ENCODE data around the gene RALGPS2.
"Not testable (repeated sequence)": the region's sequence is repeated elsewhere in the genome, so short reads cannot be mapped to it uniquely, and the experiment has no call there.

The RALGPS2 gene

DNA sequence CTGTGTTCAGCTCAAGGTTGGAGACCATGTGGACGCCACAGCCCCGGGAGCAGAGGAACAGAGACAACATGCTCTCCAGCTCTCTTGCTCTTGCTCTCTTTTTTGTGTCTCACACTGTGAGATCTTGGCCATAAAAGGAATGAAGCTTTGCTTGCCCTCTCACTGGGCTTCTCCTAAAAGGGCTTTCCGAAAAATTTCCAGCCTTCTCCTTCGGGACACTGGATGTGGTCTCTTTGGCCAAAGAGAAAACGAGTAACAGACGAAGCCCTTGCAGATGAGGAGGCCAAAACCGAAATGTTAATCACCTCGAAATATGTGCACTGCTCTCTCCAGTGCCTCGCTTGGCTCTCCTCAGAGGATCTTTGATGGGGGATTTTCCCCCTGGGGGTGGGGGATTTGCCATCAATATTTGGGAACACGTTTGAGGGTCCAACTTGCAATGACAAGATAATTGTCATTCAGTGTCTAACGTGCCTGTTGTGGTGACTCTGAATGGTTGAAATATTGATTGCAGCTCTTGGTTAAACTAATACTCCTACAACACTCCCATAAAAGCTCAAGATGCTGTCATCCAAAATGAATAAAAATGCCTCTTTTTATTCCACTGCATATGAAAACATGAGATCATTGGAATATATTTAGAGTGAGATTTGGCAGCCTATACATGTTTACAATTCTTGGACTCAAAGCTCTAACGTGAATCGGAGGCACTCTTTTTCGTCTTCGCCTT is 214.5 kb downstream of the RALGPS2 start:
- in situ Hi-C loops (cut with MboI; ENCODE audit: low sequenced_read_pairs) = no loop called here

DNA sequence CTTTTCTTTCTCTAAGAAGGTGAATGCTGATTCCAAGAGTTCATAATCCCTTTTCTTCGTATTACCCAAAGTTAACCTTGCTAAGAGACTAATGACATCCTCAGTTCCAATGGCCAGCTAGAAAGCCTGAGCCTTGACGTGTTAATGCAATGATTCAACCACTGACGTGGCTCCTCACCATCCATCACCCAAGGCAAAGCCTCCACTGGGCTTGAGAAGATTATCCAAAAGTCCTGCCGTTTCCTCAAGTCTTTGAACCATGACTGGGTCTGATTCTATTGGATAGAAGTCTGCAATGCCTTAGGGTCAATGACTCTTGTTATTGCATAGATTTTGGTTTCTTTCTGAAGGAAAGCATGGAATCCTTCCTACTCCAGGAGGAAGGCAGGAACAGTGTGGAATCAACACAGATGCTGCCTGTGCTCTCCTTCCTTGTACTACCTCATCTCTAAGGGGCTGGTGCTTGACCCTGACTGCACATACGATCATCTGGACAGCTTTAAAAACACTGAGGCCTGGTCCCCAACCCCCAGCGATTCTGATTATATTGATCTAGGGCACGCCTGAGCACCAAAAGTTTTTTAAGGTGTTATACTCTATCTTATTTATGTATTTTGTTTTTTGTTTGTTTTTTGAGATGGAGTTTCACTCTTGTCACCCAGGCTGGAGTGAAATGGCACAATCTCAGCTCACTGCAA is 215.2 kb downstream of the RALGPS2 start:
- in situ Hi-C loops (cut with MboI; ENCODE audit: low sequenced_read_pairs) = no loop called here

DNA sequence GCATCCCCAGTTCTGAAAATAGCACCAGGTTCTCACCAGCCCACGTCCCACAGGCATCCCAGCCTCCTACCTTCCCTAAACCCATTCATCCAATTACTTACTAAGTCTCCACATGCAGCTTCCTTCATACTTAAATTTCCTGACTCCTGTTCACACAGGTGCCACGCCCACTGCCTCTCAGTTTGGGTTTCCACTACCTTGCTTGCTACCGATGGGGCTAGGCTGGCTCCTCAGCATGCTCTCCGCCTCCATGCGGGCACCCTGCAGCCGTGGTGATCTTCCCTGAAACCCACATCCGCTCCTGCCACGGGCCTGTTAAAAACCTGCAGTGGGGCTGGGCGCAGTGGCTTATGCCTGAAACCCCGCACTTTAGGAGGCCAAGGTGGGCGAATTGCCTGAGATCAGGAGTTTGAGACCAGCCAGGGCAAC is 216.2 kb downstream of the RALGPS2 start:
- in situ Hi-C loops (cut with MboI; ENCODE audit: low sequenced_read_pairs) = no loop called here

DNA sequence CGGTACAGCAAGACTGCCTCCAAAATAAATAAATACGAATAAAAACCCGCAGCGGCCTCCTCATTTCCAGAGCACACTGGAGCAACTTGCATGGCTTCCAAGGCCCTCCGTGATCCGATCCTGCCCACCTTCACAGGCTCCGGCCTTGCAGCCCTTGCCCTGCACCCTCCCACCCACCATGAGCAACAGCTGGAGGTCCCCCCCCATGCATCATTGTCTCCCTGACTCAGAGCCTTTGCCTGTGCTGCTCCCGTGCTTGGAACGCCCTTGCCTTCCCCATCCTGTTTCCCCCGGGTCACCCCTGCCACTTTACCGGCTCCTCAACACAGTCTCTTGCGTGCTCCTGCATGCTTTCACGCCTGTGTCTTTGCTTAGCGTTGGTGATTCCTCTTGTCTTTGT is 216.8 kb downstream of the RALGPS2 start:
- in situ Hi-C loops (cut with MboI; ENCODE audit: low sequenced_read_pairs) = no loop called here

DNA sequence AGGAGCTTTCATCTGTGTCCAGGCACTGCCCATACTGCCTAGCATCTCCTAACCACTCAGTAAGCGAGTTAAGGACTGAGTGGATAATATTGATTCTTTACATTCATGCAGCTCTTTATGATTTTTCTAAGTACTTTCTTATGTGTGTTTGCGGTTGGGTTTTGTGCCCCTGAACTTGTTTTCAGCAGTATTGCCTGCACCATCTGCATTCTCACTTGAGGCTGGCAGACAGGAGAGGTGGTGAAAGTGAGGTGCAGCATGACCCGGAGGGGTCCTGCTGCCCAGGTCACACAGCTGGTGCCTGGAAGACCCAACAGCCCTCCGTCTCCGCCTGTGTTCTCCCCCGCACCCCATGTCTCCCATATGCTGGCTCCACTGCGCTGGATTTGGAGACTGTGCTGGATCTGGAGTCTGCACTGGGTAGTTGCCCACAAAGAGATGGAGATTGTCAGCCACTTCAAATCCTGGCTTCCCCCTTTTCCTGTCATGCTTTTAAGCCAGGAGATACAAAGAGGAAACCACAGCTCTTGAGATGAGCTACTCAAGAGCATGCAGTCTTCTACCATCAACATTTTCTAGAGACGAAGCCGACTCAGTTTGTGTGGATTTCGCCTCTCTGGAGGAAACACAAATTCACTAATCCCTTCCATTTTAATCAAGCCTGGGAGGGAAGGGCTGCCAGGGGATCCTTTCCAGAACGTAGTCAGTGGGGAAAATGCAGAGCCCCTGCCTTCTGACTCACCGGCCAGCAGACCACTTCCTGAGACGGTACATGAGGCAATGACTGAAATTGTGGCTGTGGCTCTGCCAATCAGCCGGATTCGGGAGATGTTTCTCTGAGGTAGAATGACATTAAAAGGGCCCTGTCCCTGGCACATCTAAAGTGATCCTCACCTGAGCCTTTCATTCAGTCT is 217.5 kb downstream of the RALGPS2 start:
- in situ Hi-C loops (cut with MboI; ENCODE audit: low sequenced_read_pairs) = no loop called here

DNA sequence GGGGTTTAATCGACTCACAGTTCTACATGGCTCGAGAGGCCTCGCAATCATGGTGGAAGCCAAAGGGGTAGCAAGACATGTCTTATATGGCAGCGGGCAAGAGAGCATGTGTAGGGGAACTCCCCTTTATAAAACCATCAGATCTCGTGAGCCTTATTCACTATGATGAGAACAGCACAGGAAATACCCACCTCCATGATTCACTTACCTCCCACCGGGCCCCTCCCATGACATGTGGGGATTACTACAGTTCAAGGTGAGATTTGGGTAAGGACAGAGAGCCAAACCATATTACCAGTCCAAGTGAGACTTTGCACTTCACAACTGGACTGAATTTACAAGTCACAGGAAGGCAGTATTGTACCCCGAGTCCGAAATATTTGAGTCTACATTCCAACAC is 219.7 kb downstream of the RALGPS2 start:
- in situ Hi-C loops (cut with MboI; ENCODE audit: low sequenced_read_pairs) = no loop called here

DNA sequence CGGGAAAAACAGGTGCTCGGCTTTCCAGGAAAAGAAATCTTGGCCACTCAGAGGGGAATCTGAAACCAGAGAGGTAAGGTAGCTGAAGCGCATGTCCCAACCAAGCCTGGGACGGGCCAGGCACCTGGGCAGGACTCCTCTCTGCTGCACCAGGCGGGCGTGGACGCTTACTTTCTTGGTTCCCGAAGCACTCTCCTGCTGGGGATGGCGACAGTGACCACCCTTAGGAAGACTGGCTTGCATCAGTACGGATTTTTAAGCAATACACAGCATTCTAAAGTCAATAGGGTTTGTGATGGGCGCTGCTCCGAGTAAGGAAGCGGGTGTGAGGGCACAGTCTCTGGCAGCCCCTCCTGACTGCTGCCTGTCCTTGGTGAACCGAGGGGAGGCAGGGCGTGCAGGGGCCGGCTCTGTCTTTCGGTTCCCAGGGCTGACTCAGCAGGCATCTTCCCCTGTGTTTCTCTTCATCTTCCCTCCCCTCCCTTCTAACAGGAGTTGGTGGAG is 220.8 kb downstream of the RALGPS2 start:
- in situ Hi-C loops (cut with MboI; ENCODE audit: low sequenced_read_pairs) = no loop called here

DNA sequence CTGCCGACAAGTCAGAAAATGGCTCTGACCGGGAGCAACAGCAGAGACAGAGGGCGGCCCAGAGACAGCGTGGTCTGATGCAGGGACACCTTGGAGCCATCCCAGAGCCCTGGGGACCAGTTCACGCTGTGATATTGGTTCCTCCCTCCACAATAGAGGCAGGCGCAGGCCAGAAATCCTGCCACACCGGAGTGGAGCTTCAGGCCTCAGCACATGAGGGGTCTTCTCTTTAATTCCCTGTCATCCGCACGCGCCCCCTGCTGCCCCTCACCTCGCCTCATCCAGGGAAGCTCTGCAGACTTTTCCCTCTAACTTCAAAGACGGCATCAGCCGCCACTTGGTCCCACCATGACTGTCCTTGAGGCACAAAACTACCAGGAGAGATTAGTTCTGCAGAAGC is 221.4 kb downstream of the RALGPS2 start:
- in situ Hi-C loops (cut with MboI; ENCODE audit: low sequenced_read_pairs) = no loop called here

DNA sequence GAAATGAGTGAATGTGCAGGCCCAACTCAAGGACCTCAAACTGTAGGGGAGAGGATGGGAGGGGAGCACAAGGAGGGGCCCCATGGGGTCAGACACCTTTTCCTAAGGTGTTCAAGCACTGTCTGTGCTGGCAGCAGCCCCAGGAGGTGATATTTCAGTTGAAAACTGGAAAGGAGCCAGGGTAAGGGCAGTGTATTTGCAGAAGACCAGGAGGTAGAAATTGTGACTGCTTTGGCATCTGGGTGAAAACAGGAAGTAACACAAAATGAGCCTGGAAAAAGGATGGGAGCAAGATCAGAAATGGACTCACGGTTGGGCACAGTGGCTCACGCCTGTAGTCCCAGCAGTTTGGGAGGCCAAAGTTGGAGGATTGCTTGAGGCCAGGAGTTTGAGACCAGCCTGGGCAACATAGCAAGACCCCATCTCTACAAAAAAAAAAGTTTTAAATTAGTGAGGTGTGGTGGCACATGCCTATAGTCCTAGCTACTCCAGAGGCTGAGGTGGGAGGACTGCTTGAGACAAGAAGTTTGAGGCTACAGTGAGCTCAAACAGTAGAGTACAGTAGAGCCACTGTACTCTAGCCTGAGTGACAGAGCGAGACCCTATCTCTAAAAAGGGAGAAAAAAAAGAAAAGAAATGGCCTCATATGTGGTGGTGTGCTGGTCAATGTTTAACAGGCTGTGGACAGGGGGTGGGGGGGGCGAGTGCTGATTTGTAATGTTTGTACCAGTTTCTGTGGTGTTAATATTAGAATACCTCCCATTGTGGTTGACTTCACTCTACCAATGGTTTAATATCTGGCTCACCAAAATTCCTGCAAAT is 222.0 kb downstream of the RALGPS2 start:
- in situ Hi-C loops (cut with MboI; ENCODE audit: low sequenced_read_pairs) = no loop called here

DNA sequence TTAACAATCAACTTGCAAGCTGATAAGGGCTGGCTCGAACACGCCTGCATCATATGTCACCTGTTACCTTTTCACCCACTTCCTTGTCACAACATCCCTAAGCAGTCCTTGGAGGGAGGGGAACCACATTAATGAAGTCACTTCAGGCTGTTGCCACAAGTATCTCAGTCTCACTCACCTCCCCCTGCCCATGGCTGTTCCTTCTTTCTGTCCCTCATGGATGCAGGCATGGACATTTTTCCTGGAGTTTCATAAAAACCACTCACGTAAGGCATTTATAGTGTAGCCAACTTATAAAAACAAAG is 222.6 kb downstream of the RALGPS2 start:
- in situ Hi-C loops (cut with MboI; ENCODE audit: low sequenced_read_pairs) = no loop called here

DNA sequence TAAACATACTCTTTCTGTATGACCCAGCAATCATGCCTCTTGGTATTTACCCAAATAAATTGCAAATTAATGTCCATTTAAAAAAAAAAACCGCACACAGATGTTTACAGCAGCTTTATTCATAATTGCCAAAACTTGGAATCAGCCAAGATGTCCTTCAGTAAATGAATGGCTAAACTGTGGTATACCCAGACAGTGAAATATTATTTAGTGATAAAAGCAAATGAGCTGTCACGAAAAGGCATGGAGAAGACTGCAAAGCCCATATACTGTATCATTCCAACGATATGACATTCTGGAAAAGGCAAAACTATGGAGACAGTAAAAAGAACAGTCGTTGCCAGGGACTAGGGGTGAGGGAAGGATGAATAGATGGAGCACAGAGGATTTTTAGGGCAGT is 223.6 kb downstream of the RALGPS2 start:
- in situ Hi-C loops (cut with MboI; ENCODE audit: low sequenced_read_pairs) = no loop called here

DNA sequence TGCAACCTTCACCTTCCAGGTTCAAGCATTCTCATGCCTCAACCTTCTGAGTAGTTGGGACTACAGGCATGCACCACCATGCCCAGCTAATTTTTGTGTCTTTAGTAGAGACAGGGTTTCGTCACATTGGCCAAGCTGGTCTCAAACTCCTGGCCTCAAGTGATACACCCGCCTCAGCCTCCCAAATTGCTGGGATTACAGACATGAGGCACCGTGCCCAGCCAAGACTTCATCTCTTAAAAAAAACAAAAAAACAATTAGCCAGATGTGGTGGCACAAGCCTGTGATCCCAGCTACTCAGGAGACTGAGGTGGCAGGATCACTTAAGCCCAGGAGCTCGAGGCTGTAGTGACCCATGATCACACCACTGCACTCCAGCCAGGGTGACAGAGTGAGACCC is 224.8 kb downstream of the RALGPS2 start:
- in situ Hi-C loops (cut with MboI; ENCODE audit: low sequenced_read_pairs) = not testable (repeated sequence)

DNA sequence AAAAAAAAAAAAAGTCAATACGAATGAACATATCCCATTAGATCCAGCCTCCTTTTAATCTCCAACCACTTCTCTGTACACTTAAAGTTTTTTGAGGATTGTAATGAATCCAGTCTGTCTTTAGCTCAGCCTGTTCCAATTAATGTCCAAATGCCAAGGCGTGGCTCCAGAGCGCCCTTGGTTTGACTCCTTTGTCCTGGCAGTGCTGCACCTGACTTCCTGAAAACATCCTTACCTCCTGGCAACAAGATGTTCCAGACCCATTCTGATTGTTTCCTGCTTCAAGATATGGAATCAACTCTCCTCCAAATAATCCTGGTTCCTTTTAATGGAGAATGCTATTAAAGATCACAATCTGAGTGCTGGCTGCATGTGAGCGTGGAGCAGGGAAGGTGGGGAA is 226.6 kb downstream of the RALGPS2 start:
- in situ Hi-C loops (cut with MboI; ENCODE audit: low sequenced_read_pairs) = no loop called here

DNA sequence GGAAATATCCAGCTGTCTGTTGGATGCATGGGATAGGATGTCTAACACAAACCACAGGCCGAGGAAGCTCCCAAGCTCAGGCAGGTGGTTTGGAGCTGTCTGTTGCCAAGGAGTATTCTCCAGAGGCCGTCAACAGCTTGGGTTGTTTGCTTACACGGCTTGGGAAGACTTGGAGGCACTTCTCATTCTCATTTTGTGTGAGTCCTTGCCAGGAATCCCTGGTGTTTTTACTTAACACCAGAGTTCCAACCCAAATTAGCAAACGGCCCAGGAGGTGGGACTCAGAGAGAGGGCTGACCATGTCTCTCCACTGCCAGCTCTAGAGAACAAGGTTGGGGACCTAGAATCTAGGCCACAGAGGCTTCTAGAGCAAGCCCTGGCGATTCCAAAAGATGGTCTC is 228.0 kb downstream of the RALGPS2 start:
- in situ Hi-C loops (cut with MboI; ENCODE audit: low sequenced_read_pairs) = no loop called here

DNA sequence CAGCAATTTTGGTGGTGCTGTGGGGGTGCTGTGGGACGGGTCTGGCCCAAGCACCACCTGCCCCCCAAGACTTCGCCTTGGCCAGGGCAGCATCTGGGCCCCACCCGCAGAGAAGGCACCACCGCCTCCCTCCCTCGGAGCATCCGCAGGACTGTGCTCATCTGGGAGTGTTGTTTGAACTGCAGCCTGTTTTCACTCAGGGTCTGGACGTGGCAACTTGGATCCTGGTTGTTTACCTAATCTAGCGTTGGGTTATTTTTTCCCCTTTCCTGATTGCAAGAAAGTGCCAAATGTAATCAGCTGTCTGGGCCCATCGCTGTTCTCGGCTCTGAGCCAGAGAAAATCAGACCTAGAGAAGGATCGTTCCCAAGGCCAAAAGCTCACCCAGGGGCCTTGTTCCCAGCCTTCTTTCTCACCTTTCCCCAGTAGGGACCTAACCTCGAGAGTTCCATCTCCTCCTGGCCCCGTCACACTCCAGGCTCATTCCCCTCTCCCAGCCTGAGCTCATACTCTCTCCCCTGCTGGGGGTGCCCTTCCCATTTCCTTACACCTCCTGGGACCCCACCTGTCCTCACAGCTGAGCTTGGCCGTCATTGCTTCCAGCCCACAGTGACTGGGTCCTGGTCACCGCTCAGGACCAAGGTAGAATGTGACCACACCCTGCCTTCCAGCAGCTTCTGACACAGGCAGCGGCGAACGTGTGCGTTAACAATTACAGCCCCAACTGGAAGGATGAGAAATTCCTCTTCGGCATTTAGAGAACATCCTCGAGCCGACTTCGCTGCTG is 228.7 kb downstream of the RALGPS2 start:
- in situ Hi-C loops (cut with MboI; ENCODE audit: low sequenced_read_pairs) = no loop called here

DNA sequence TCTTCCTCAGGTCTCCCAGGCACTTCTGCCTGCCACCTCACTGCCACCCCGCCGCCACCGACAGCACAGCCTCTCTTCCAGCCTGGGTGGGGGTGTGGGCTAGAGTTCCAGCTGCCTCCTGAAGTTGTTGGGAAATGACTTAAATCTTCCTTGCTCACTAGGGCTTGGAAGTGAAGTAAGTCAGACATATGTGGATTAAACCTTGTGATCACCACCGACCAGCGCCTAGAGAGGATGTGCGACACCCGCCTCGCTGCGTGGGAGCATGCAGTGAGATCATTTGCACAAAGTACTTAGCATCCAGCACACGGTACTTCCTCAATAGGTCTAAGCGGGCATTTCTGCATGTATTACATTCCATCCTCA is 229.3 kb downstream of the RALGPS2 start:
- in situ Hi-C loops (cut with MboI; ENCODE audit: low sequenced_read_pairs) = no loop called here

DNA sequence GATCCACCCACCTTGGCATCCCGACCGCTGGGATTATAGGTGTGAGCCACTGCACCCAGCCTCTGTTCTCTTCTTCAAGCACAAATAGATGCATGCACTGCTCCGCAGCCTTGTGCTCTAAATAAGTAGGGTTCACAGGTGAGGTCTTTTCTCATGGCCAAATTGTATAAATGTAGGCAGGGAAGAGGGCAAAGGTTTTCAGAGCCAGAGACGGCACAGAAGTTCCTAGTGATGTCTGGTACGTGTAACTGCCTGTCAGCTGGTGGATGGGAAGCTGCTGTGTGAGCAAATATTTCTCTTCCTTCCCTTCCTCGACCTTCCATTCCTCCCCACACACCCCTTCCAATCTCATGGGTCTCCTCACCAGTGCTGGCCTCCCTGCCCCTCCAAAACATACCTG is 229.9 kb downstream of the RALGPS2 start:
- in situ Hi-C loops (cut with MboI; ENCODE audit: low sequenced_read_pairs) = no loop called here

DNA sequence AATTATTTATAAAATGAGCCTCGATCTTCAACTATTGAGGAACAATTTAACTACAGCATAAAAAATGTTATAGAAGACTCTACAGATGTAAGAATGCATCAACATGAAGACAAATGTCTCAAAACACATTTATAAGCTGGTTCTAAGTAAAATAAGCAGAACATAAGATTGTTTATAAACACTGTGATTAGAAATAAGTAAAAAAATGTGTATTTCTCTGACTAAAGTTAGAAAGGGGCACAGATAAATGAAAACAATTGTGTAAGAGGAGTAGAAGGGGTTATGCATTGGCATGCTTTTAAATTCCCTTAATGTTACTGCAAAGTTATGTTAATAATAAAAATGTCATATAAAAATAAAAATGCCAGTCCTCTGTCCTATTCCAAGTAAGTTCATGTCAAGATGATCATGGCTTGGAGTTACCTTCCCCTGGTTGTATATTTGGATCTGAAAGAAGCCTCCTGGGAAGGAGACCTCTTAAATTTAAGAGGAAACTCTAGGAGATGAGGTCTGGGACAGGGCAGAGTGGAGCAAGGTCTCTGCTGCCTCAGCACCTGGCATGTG is 230.4 kb downstream of the RALGPS2 start:
- in situ Hi-C loops (cut with MboI; ENCODE audit: low sequenced_read_pairs) = no loop called here

DNA sequence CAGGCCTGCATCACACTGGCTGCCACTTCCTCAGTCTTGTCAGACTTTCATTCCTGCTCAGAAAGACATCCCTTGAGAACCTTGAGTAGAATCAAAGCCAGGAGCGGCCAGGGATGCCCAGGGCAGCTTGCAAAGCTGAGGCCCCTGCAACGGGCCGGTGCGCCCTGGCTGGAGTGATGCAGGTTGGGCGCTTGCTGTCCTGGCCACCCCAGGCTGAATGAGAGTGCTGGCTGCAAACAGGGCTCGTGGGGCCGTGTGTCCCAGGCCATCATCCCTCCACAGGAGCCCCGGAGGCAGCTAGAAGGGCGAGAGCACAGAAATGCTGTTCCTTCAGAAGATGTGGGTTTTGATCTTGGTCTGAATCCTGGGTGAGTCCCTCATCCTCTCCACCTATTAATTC is 233.4 kb downstream of the RALGPS2 start:
- in situ Hi-C loops (cut with MboI; ENCODE audit: low sequenced_read_pairs) = no loop called here
